Glutamatergic neuron (in vitro differentiated cells): ENCODE results near the gene PTDSS2. TPM values are rescaled to one million over a fixed set of nuclear protein-coding genes. Genes with fewer than 3 reads are reported as not detected.
"Not testable (repeated sequence)": the region's sequence is repeated elsewhere in the genome, so short reads cannot be mapped to it uniquely, and the experiment has no call there.

ENCODE experiments used
- DNase-seq: peaks from one replicate; pipeline ENCODE4 v3.0.0; 2022
- H3K27ac Mint-ChIP-seq: one replicate; pipeline ENCODE4 v1.8.0; 2020; ENCODE audit warnings: mild to moderate bottlenecking, mixed read lengths, inconsistent platforms; ENCODE audit not compliant: unreplicated experiment
- H3K27me3 Mint-ChIP-seq: one replicate; pipeline ENCODE4 v1.8.0; 2020; ENCODE audit warnings: mild to moderate bottlenecking, moderate library complexity, mixed read lengths, inconsistent platforms; ENCODE audit not compliant: unreplicated experiment
- H3K36me3 Mint-ChIP-seq: one replicate; pipeline ENCODE4 v1.8.0; 2020; ENCODE audit warnings: mild to moderate bottlenecking, mixed read lengths, inconsistent platforms; ENCODE audit not compliant: unreplicated experiment
- H3K4me1 Mint-ChIP-seq: one replicate; pipeline ENCODE4 v1.8.0; 2020; ENCODE audit warnings: mild to moderate bottlenecking, low read depth, mixed read lengths, inconsistent platforms; ENCODE audit not compliant: unreplicated experiment
- H3K4me3 Mint-ChIP-seq: one replicate; pipeline ENCODE4 v1.8.0; 2020; ENCODE audit warnings: mild to moderate bottlenecking, mixed read lengths, inconsistent platforms; ENCODE audit not compliant: unreplicated experiment
- H3K9me3 Mint-ChIP-seq: one replicate; pipeline ENCODE4 v1.8.0; 2020; ENCODE audit warnings: mild to moderate bottlenecking, moderate library complexity, mixed read lengths, inconsistent platforms; ENCODE audit not compliant: unreplicated experiment
- total RNA-seq: library from RNA; stranded (reverse); fragmentation: NEBNext Ultra II Directional; extraction: Animal tissue kit (Norgen Biotek cat#: 25700); gene quantifications from one replicate; pipeline ENCODE4 v1.2.1, GENCODE V29; 2021; ENCODE audit not compliant: unreplicated experiment
- TF ChIP-seq, protein P1 (sequence below): fragments of 200-600 bp; sonication (generic); IDR thresholded peaks from one replicate; pipeline ENCODE4 v1.5.0; 2021; ENCODE audit not compliant: partially characterized antibody, unreplicated experiment

The PTDSS2 gene
- total RNA-seq, 1 donor from 2014 or later, result 123 TPM

DNA sequence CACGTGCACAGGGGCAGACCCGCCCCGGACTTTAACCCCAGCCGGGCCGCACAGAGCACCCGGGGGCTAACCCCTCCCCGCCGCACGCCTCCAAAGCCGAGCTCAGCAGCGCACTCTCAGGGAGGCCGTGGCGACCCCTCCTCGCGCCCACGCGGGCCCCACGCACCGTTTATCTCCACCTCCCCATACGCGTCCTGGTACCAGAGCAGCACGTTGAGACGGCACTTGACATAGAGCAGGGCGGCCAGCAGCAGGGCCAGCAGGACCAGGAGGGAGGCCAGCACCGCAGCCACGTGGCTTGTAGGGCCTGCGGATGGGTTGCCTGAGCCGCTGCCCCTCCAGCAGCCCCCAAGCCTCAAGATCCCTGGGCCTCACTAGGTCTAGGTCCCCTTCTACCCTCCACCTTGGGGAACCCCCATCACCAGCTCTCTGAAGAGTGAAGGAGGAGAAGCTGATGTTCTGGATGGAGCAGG is 42.4 kb upstream of the PTDSS2 start:
- peaks cover 4% of the 10 kb centered on the region for H3K27me3 Mint-ChIP-seq
- DNase-seq, result no peak
- TF ChIP-seq, protein P1, sequence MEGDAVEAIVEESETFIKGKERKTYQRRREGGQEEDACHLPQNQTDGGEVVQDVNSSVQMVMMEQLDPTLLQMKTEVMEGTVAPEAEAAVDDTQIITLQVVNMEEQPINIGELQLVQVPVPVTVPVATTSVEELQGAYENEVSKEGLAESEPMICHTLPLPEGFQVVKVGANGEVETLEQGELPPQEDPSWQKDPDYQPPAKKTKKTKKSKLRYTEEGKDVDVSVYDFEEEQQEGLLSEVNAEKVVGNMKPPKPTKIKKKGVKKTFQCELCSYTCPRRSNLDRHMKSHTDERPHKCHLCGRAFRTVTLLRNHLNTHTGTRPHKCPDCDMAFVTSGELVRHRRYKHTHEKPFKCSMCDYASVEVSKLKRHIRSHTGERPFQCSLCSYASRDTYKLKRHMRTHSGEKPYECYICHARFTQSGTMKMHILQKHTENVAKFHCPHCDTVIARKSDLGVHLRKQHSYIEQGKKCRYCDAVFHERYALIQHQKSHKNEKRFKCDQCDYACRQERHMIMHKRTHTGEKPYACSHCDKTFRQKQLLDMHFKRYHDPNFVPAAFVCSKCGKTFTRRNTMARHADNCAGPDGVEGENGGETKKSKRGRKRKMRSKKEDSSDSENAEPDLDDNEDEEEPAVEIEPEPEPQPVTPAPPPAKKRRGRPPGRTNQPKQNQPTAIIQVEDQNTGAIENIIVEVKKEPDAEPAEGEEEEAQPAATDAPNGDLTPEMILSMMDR, result no peak
- H3K9me3 Mint-ChIP-seq, result peaks cover 2% of the 10 kb centered on the region
- H3K4me1 Mint-ChIP-seq, result no peaks in the 10 kb centered on the region
- no peak overlapping the region for H3K4me3 Mint-ChIP-seq
- no peaks in the 10 kb centered on the region for H3K36me3 Mint-ChIP-seq
- H3K27ac Mint-ChIP-seq, result no peak overlapping the region

GRCh38 chr11:408154-409007 is 41.7 kb upstream of the PTDSS2 start:
- Mint-ChIP-seq H3K36me3 (no peaks in the 10 kb centered on the region), H3K27me3 (peaks cover 4% of the 10 kb centered on the region), H3K4me3 (no peak overlapping the region), H3K27ac (no peak overlapping the region), H3K9me3 (peaks cover 2% of the 10 kb centered on the region), H3K4me1 (no peaks in the 10 kb centered on the region)
- TF ChIP-seq, protein P1, result no peak
- DNase-seq, result no peak

DNA sequence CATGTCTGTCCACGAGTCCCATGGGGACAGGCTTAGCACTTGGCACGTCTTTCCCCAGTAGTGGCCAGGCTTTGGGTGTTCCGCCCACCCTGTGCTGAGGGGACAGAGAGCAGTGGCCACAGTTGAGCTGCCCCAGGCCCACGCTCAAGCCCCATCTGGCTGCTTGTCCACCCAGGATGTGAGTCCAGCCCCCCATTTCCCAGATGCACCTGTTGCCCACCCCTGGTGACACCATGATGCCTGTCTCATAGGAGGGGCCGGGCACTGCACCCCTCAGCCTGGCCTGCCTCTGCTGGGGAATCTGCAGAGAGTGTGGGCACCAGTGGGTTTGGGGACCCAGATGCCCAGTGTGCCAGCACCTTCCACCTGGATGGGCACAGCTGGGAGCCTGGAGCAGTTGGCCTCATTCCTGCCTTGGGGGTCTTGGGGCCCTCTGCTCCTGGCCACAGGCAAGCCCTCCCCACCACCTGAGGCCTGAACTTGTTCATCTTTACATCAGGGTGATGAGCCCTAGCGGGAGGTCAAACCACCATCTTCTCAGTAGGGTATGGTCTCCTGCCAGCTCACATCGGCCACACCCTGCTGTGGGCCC is 41.0 kb upstream of the PTDSS2 start:
- Mint-ChIP-seq H3K9me3 (peaks cover 2% of the 10 kb centered on the region), H3K27me3 (peaks cover 4% of the 10 kb centered on the region), H3K4me3 (no peak overlapping the region), H3K36me3 (no peaks in the 10 kb centered on the region), H3K27ac (no peak overlapping the region), H3K4me1 (no peaks in the 10 kb centered on the region)
- DNase-seq, result no peak
- TF ChIP-seq, protein P1, result no peak

GRCh38 chr11:409600-410483 is 40.2 kb upstream of the PTDSS2 start:
- H3K4me1 Mint-ChIP-seq, result no peaks in the 10 kb centered on the region
- peaks cover 7% of the 10 kb centered on the region for H3K27me3 Mint-ChIP-seq
- peaks cover 2% of the 10 kb centered on the region for H3K9me3 Mint-ChIP-seq
- no peaks in the 10 kb centered on the region for H3K36me3 Mint-ChIP-seq
- H3K27ac Mint-ChIP-seq, result no peak overlapping the region
- TF ChIP-seq, protein P1, result no peak
- no peak for DNase-seq
- no peak overlapping the region for H3K4me3 Mint-ChIP-seq

GRCh38 chr11:410711-411110 is 39.4 kb upstream of the PTDSS2 start:
- not testable (repeated sequence) for H3K4me3 Mint-ChIP-seq, H3K27me3 Mint-ChIP-seq, DNase-seq, H3K27ac Mint-ChIP-seq, H3K9me3 Mint-ChIP-seq, H3K36me3 Mint-ChIP-seq, H3K4me1 Mint-ChIP-seq

DNA sequence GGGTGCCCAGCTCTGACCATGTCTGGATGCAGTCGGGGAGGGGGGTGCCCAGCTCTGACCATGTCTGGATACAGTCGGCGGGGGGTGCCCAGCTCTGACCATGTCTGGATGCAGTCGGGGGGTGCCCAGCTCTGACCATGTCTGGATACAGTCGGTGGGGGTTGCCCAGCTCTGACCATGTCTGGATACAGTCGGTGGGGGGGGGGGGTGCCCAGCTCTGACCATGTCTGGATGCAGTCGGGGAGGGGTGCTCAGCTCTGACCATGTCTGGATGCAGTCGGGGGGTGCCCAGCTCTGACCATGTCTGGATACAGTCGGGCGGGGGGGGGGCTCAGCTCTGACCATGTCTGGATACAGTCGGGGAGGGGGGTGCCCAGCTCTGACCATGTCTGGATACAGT is 38.6 kb upstream of the PTDSS2 start:
- DNase-seq, H3K27ac Mint-ChIP-seq, H3K27me3 Mint-ChIP-seq, H3K36me3 Mint-ChIP-seq, H3K4me3 Mint-ChIP-seq, H3K9me3 Mint-ChIP-seq, H3K4me1 Mint-ChIP-seq: not testable (repeated sequence)
